NCI-H510A treated with DMSO at 0.1 percent for 48 hours (cell line): Measurements from ENCODE around the gene ATP5F1D.
"Not testable (repeated sequence)": the region's sequence is repeated elsewhere in the genome, so short reads cannot be mapped to it uniquely, and the experiment has no call there.

Experiments used
- DNase-seq: peaks from one replicate; lab custom pipeline; 2025; lab: John Stamatoyannopoulos, UW

ATP5F1D gene

GRCh38 chr19:1233115-1233667 is 8.4 kb upstream of the ATP5F1D start:
- DNase-seq: no peak

GRCh38 chr19:1234051-1234954 is 7.2 kb upstream of the ATP5F1D start:
- DNase-seq: no peak

- DNase-seq: no peak
Measured at GRCh38 chr19:1234955-1235380, 6.6 kb upstream of the ATP5F1D start.

- DNase-seq: no peak
Measured at GRCh38 chr19:1235625-1236538, 5.7 kb upstream of the ATP5F1D start.

- no peak for DNase-seq
Measured at GRCh38 chr19:1236576-1236975, 5.0 kb upstream of the ATP5F1D start.

GRCh38 chr19:1237027-1237659 is 4.4 kb upstream of the ATP5F1D start:
- DNase-seq: no peak

GRCh38 chr19:1237754-1238368 is 3.7 kb upstream of the ATP5F1D start, which contains the start of gene CBARP:
Gene CBARP (minus strand): TSS chr19:1238005. CDS start chr19:1236100, 1,905 bp downstream.
- DNase-seq: no peak

- DNase-seq: no peak
Measured at GRCh38 chr19:1238369-1239303, 2.9 kb upstream of the ATP5F1D start.

- DNase-seq: no peak
Measured at GRCh38 chr19:1239420-1239795, 2.1 kb upstream of the ATP5F1D start.

GRCh38 chr19:1239796-1240737 is 1.5 kb upstream of the ATP5F1D start:
- peak; percentile 47 for DNase-seq

GRCh38 chr19:1240925-1241324 is 626 bp upstream of the ATP5F1D start:
- no peak for DNase-seq

GRCh38 chr19:1243768-1244692 is 2.5 kb downstream of the ATP5F1D start:
- peak; percentile 56 for DNase-seq

- no peak for DNase-seq
Measured at GRCh38 chr19:1244693-1245451, 3.3 kb downstream of the ATP5F1D start.

GRCh38 chr19:1245494-1246264 is 4.1 kb downstream of the ATP5F1D start:
- no peak for DNase-seq

- not testable (repeated sequence) for DNase-seq
Measured at GRCh38 chr19:1246265-1247087, 4.9 kb downstream of the ATP5F1D start.

- no peak for DNase-seq
Measured at GRCh38 chr19:1247748-1248138, 6.2 kb downstream of the ATP5F1D start.
